Activated CD4-positive, alpha-beta T cell treated with anti-CD3 and anti-CD28 coated beads, Interleukin-2, amount 10 ng/mL, durations not matched to agents 24 days and 14 days (primary cell): ENCODE results near the gene TEAD1. TPM values are rescaled to one million over a fixed set of nuclear protein-coding genes. Genes with fewer than 3 reads are reported as not detected.
"Not testable (repeated sequence)": the region's sequence is repeated elsewhere in the genome, so short reads cannot be mapped to it uniquely, and the experiment has no call there.

ENCODE experiments used
- DNase-seq: peaks from one replicate; pipeline ENCODE4 v3.0.0; 2022
- H3K27ac Mint-ChIP-seq: one replicate; pipeline ENCODE4 v1.8.0; 2022; ENCODE audit warnings: mild to moderate bottlenecking, mixed read lengths
- H3K27me3 Mint-ChIP-seq: one replicate; pipeline ENCODE4 v1.8.0; 2022; ENCODE audit warnings: mixed read lengths
- H3K36me3 Mint-ChIP-seq: one replicate; pipeline ENCODE4 v1.8.0; 2022; ENCODE audit warnings: low read depth, mild to moderate bottlenecking, mixed read lengths
- H3K4me1 Mint-ChIP-seq: one replicate; pipeline ENCODE4 v1.8.0; 2021; ENCODE audit warnings: mixed read lengths
- H3K4me3 Mint-ChIP-seq: one replicate; pipeline ENCODE4 v1.8.0; 2022; ENCODE audit warnings: mild to moderate bottlenecking, moderate library complexity, mixed read lengths
- H3K9me3 Mint-ChIP-seq: one replicate; pipeline ENCODE4 v1.8.0; 2021; ENCODE audit warnings: mixed read lengths
- intact Hi-C: fragments of 100-400 bp; cut with micrococcal nuclease; formaldehyde crosslinking; loops from one replicate; pipeline ENCODE4 v1.15.1; 2023
- total RNA-seq: library from RNA; stranded (reverse); gene quantifications from 2 replicates; pipeline ENCODE4 v1.2.3, GENCODE V29; 2022

TEAD1 gene
- total RNA-seq, 1 donor from 2014 or later = 0.49 TPM

- Mint-ChIP-seq H3K36me3 (no peaks in the 10 kb centered on the region), H3K4me3 (no peak overlapping the region), H3K9me3 (no peaks in the 10 kb centered on the region), H3K27me3 (peaks cover 32% of the 10 kb centered on the region), H3K27ac (no peak overlapping the region), H3K4me1 (peaks cover 2% of the 10 kb centered on the region)
- no peak for DNase-seq
- intact Hi-C loops = no loop called here
Measured at GRCh38 chr11:12868315-12869073, 194.3 kb downstream of the TEAD1 start.

- H3K4me3 Mint-ChIP-seq = no peak overlapping the region
- intact Hi-C loops = no loop called here
- H3K27ac Mint-ChIP-seq = no peak overlapping the region
- H3K36me3 Mint-ChIP-seq = no peaks in the 10 kb centered on the region
- no peaks in the 10 kb centered on the region for H3K4me1 Mint-ChIP-seq
- no peaks in the 10 kb centered on the region for H3K9me3 Mint-ChIP-seq
- DNase-seq = no peak
- H3K27me3 Mint-ChIP-seq = peaks cover 21% of the 10 kb centered on the region
Measured at GRCh38 chr11:12871241-12871640, 197.0 kb downstream of the TEAD1 start.

GRCh38 chr11:12871788-12872321, 197.6 kb downstream of the TEAD1 start:
- Mint-ChIP-seq H3K27me3 (peaks cover 21% of the 10 kb centered on the region), H3K36me3 (no peaks in the 10 kb centered on the region), H3K4me3 (no peak overlapping the region), H3K4me1 (no peaks in the 10 kb centered on the region), H3K9me3 (no peaks in the 10 kb centered on the region), H3K27ac (no peak overlapping the region)
- DNase-seq = no peak
- intact Hi-C loops = no loop called here

- H3K27me3 Mint-ChIP-seq = peaks cover 20% of the 10 kb centered on the region
- H3K27ac Mint-ChIP-seq = no peak overlapping the region
- H3K4me1 Mint-ChIP-seq = no peaks in the 10 kb centered on the region
- no peaks in the 10 kb centered on the region for H3K36me3 Mint-ChIP-seq
- DNase-seq = no peak
- intact Hi-C loops = no loop called here
- no peak overlapping the region for H3K4me3 Mint-ChIP-seq
- no peaks in the 10 kb centered on the region for H3K9me3 Mint-ChIP-seq
Measured at GRCh38 chr11:12876340-12876739, 202.1 kb downstream of the TEAD1 start.

- Mint-ChIP-seq H3K36me3 (no peaks in the 10 kb centered on the region), H3K27ac (no peak overlapping the region), H3K9me3 (no peaks in the 10 kb centered on the region), H3K4me3 (no peak overlapping the region), H3K27me3 (peaks cover 18% of the 10 kb centered on the region), H3K4me1 (no peaks in the 10 kb centered on the region)
- intact Hi-C loops = no loop called here
- no peak for DNase-seq
Measured at GRCh38 chr11:12876988-12877387, 202.8 kb downstream of the TEAD1 start.

GRCh38 chr11:12877508-12877907, 203.3 kb downstream of the TEAD1 start:
- intact Hi-C loops = not testable (repeated sequence)

GRCh38 chr11:12880327-12880726, 206.1 kb downstream of the TEAD1 start:
- no peak overlapping the region for H3K4me3 Mint-ChIP-seq
- no peak overlapping the region for H3K27ac Mint-ChIP-seq
- no peak for DNase-seq
- H3K36me3 Mint-ChIP-seq = no peaks in the 10 kb centered on the region
- intact Hi-C loops = no loop called here
- H3K4me1 Mint-ChIP-seq = no peaks in the 10 kb centered on the region
- no peaks in the 10 kb centered on the region for H3K9me3 Mint-ChIP-seq
- H3K27me3 Mint-ChIP-seq = peaks cover 11% of the 10 kb centered on the region

More at GRCh38 chr11:12877508-12877907, 203.3 kb downstream of the TEAD1 start:
- DNase-seq, H3K4me3 Mint-ChIP-seq, H3K36me3 Mint-ChIP-seq, H3K9me3 Mint-ChIP-seq, H3K27ac Mint-ChIP-seq, H3K4me1 Mint-ChIP-seq: not testable (repeated sequence)
- peaks cover 18% of the 10 kb centered on the region for H3K27me3 Mint-ChIP-seq

- Mint-ChIP-seq H3K4me3 (no peak overlapping the region), H3K27me3 (peaks cover 3% of the 10 kb centered on the region), H3K4me1 (no peaks in the 10 kb centered on the region), H3K36me3 (no peaks in the 10 kb centered on the region), H3K27ac (no peak overlapping the region), H3K9me3 (no peaks in the 10 kb centered on the region)
- DNase-seq = no peak
- intact Hi-C loops = no loop called here
Measured at GRCh38 chr11:12882670-12883069, 208.4 kb downstream of the TEAD1 start.

- Mint-ChIP-seq H3K36me3 (no peaks in the 10 kb centered on the region), H3K4me3 (no peak overlapping the region), H3K4me1 (no peaks in the 10 kb centered on the region), H3K9me3 (no peaks in the 10 kb centered on the region), H3K27ac (no peak overlapping the region), H3K27me3 (peaks cover 4% of the 10 kb centered on the region)
- DNase-seq = no peak
- intact Hi-C loops = no loop called here
Measured at GRCh38 chr11:12884751-12885318, 210.6 kb downstream of the TEAD1 start.

- no peak for DNase-seq
- peaks cover 4% of the 10 kb centered on the region for H3K27me3 Mint-ChIP-seq
- H3K4me1 Mint-ChIP-seq = no peaks in the 10 kb centered on the region
- no peak overlapping the region for H3K27ac Mint-ChIP-seq
- no peak overlapping the region for H3K4me3 Mint-ChIP-seq
- no peaks in the 10 kb centered on the region for H3K9me3 Mint-ChIP-seq
- intact Hi-C loops = no loop called here
- H3K36me3 Mint-ChIP-seq = no peaks in the 10 kb centered on the region
Measured at GRCh38 chr11:12885717-12886239, 211.6 kb downstream of the TEAD1 start.

GRCh38 chr11:12886508-12886907, 212.3 kb downstream of the TEAD1 start:
- Mint-ChIP-seq H3K4me1 (no peaks in the 10 kb centered on the region), H3K36me3 (no peaks in the 10 kb centered on the region), H3K9me3 (no peaks in the 10 kb centered on the region), H3K27ac (no peak overlapping the region), H3K27me3 (peaks cover 5% of the 10 kb centered on the region), H3K4me3 (no peak overlapping the region)
- no peak for DNase-seq
- intact Hi-C loops = no loop called here

GRCh38 chr11:12888525-12889158, 214.4 kb downstream of the TEAD1 start:
- no peaks in the 10 kb centered on the region for H3K9me3 Mint-ChIP-seq

GRCh38 chr11:12889243-12889642, 215.0 kb downstream of the TEAD1 start:
- Mint-ChIP-seq H3K36me3 (no peaks in the 10 kb centered on the region), H3K4me3 (no peak overlapping the region), H3K9me3 (no peaks in the 10 kb centered on the region), H3K27me3 (peaks cover 5% of the 10 kb centered on the region), H3K27ac (no peak overlapping the region), H3K4me1 (no peaks in the 10 kb centered on the region)
- no peak for DNase-seq
- intact Hi-C loops = loop anchor here (1.0 kb wide), 1 partner anchor 558 kb away; no protein-coding TSS in a partner anchor

More at GRCh38 chr11:12888525-12889158, 214.4 kb downstream of the TEAD1 start:
- intact Hi-C loops = loop anchor here (1.0 kb wide), 1 partner anchor 557 kb away; no protein-coding TSS in a partner anchor
- no peak overlapping the region for H3K4me3 Mint-ChIP-seq
- no peaks in the 10 kb centered on the region for H3K36me3 Mint-ChIP-seq
- no peaks in the 10 kb centered on the region for H3K4me1 Mint-ChIP-seq
- H3K27ac Mint-ChIP-seq = no peak overlapping the region
- H3K27me3 Mint-ChIP-seq = peaks cover 5% of the 10 kb centered on the region
- peak; percentile 88 for DNase-seq

- peaks cover 8% of the 10 kb centered on the region for H3K27me3 Mint-ChIP-seq
- H3K9me3 Mint-ChIP-seq = no peaks in the 10 kb centered on the region
- H3K4me3 Mint-ChIP-seq = no peak overlapping the region
- no peak for DNase-seq
- H3K27ac Mint-ChIP-seq = no peak overlapping the region
- intact Hi-C loops = loop anchor here (5.0 kb wide), 2 partner anchors 598 to 843 kb away; no protein-coding TSS in a partner anchor
- H3K4me1 Mint-ChIP-seq = no peaks in the 10 kb centered on the region
- no peaks in the 10 kb centered on the region for H3K36me3 Mint-ChIP-seq
Measured at GRCh38 chr11:12890476-12890875, 216.3 kb downstream of the TEAD1 start.
